H9 (cell line): ENCODE results near the gene CERS1. TPM values are rescaled to one million over a fixed set of nuclear protein-coding genes. Genes with fewer than 3 reads are reported as not detected.

ENCODE experiments used
- DNase-seq: peaks from one replicate; pipeline ENCODE4 v3.0.0-alpha.2; 2017
- H2AFZ ChIP-seq: one replicate; pipeline ENCODE4 v1.6.1; 2013; ENCODE audit warnings: mild to moderate bottlenecking, low read length, control low read depth, moderate library complexity
- H2AK5ac ChIP-seq: 2 replicates; pipeline ENCODE4 v1.6.1; 2013; ENCODE audit warnings: low read length, control low read depth, mixed read lengths; ENCODE audit not compliant: insufficient read length
- H2BK120ac ChIP-seq: one replicate; pipeline ENCODE4 v1.6.1; 2013; ENCODE audit warnings: low read depth, mild to moderate bottlenecking, low read length, control low read depth, inconsistent platforms; ENCODE audit not compliant: poor library complexity, severe bottlenecking
- H2BK12ac ChIP-seq: 2 replicates; pipeline ENCODE4 v1.6.1; 2013; ENCODE audit warnings: low read length, control low read depth, mixed read lengths, low read depth; ENCODE audit not compliant: insufficient read length
- H2BK15ac ChIP-seq: 2 replicates; pipeline ENCODE4 v1.6.1; 2013; ENCODE audit warnings: low read depth, low read length, control low read depth
- H2BK20ac ChIP-seq: one replicate; pipeline ENCODE4 v1.6.1; 2013; ENCODE audit warnings: low read depth, mild to moderate bottlenecking, low read length, control low read depth, inconsistent platforms; ENCODE audit not compliant: poor library complexity, severe bottlenecking
- H2BK5ac ChIP-seq: 2 replicates; pipeline ENCODE4 v1.6.1; 2013; ENCODE audit warnings: low read length, control low read depth, mixed read lengths; ENCODE audit not compliant: insufficient read length
- H3K14ac ChIP-seq: 2 replicates; pipeline ENCODE4 v1.6.1; 2013; ENCODE audit warnings: low read length, control low read depth; ENCODE audit not compliant: insufficient read depth
- H3K18ac ChIP-seq: 2 replicates; pipeline ENCODE4 v1.6.1; 2013; ENCODE audit warnings: low read depth, mild to moderate bottlenecking, mixed read lengths, low read length, control low read depth; ENCODE audit not compliant: insufficient read length
- H3K23ac ChIP-seq: 2 replicates; pipeline ENCODE4 v1.6.1; 2013; ENCODE audit warnings: low read length, control low read depth, mixed read lengths, low read depth; ENCODE audit not compliant: insufficient read length
- H3K23me2 ChIP-seq: 2 replicates; pipeline ENCODE4 v1.6.1; 2013; ENCODE audit warnings: low read depth, mild to moderate bottlenecking, mixed read lengths, low read length, control low read depth; ENCODE audit not compliant: insufficient read length, poor library complexity, severe bottlenecking
- H3K27ac ChIP-seq: 2 replicates; pipeline ENCODE4 v1.5.1; 2013; ENCODE audit warnings: low read length, control low read depth, mixed read lengths, low read depth; ENCODE audit not compliant: insufficient read length
- H3K27me3 ChIP-seq: 2 replicates; pipeline ENCODE4 v1.6.1; 2013; ENCODE audit warnings: low read length, control low read depth, inconsistent platforms; ENCODE audit not compliant: insufficient read depth
- H3K4ac ChIP-seq: 2 replicates; pipeline ENCODE4 v1.6.1; 2013; ENCODE audit warnings: low read depth, mild to moderate bottlenecking, control low read depth, inconsistent platforms, low read length, moderate library complexity
- H3K4me1 ChIP-seq: 2 replicates; pipeline ENCODE4 v1.6.1; 2013; ENCODE audit warnings: low read length, control low read depth, inconsistent platforms; ENCODE audit not compliant: insufficient read depth
- H3K4me2 ChIP-seq: 2 replicates; pipeline ENCODE4 v1.6.1; 2013; ENCODE audit warnings: low read length, control low read depth, mixed read lengths; ENCODE audit not compliant: insufficient read length, insufficient read depth
- H3K56ac ChIP-seq: 2 replicates; pipeline ENCODE4 v1.6.1; 2013; ENCODE audit warnings: low read depth, mild to moderate bottlenecking, mixed read lengths, low read length, control low read depth; ENCODE audit not compliant: insufficient read length
- H3K79me1 ChIP-seq: 2 replicates; pipeline ENCODE4 v1.6.1; 2013; ENCODE audit warnings: low read depth, mild to moderate bottlenecking, moderate library complexity, low read length, control low read depth, inconsistent platforms; ENCODE audit not compliant: insufficient read depth, poor library complexity, severe bottlenecking
- H3K79me2 ChIP-seq: 2 replicates; pipeline ENCODE4 v1.6.1; 2013; ENCODE audit warnings: low read length, control low read depth, inconsistent platforms; ENCODE audit not compliant: insufficient read depth
- H3K9ac ChIP-seq: 2 replicates; pipeline ENCODE4 v1.6.1; 2013; ENCODE audit warnings: low read length, control low read depth, mixed read lengths; ENCODE audit not compliant: insufficient read length; ENCODE audit errors: extremely low read depth
- H3K9me3 ChIP-seq: one replicate; pipeline ENCODE4 v1.6.1; 2013; ENCODE audit warnings: low read depth, low read length, inconsistent platforms; ENCODE audit not compliant: control insufficient read depth
- H3T11ph ChIP-seq: one replicate; pipeline ENCODE4 v1.6.1; 2013; ENCODE audit warnings: mild to moderate bottlenecking, low read length, control low read depth, inconsistent platforms
- H4K20me1 ChIP-seq: one replicate; pipeline ENCODE4 v1.6.1; 2013; ENCODE audit not compliant: control insufficient read depth, insufficient read length, insufficient read depth
- H4K5ac ChIP-seq: 2 replicates; pipeline ENCODE4 v1.6.1; 2013; ENCODE audit warnings: low read depth, mild to moderate bottlenecking, mixed read lengths, low read length, control low read depth; ENCODE audit not compliant: insufficient read length
- H4K8ac ChIP-seq: replicated peaks from 2 replicates; pipeline ENCODE4 v1.6.1; 2013; ENCODE audit warnings: low read length, control low read depth, mixed read lengths, low read depth; ENCODE audit not compliant: insufficient read length
- H4K91ac ChIP-seq: 2 replicates; pipeline ENCODE4 v1.6.1; 2013; ENCODE audit warnings: low read depth, mild to moderate bottlenecking, moderate library complexity, mixed read lengths, low read length, control low read depth; ENCODE audit not compliant: insufficient read length
- H3K27ac Mint-ChIP-seq, 3 experiments: 2 replicates in 2 of 3; 3 replicates in 1 of 3; pipeline ENCODE4 v1.8.0; 2020 to 2021; ENCODE audit warnings: mixed read lengths in 3 of 3, mild to moderate bottlenecking in 1 of 3, moderate library complexity in 1 of 3
- H3K27me3 Mint-ChIP-seq: 2 replicates; pipeline ENCODE4 v1.8.0; 2021; ENCODE audit warnings: low read depth, mild to moderate bottlenecking, moderate library complexity, mixed read lengths
- H3K36me3 Mint-ChIP-seq, 3 experiments: 2 replicates in 2 of 3; 3 replicates in 1 of 3; pipeline ENCODE4 v1.8.0; 2020 to 2021; ENCODE audit warnings: low read depth in 3 of 3, mixed read lengths in 3 of 3; ENCODE audit not compliant: insufficient read depth in 1 of 3
- H3K4me1 Mint-ChIP-seq, 2 experiments: 2 replicates each; pipeline ENCODE4 v1.8.0; 2020; ENCODE audit warnings: mixed read lengths in 2 of 2
- H3K4me3 Mint-ChIP-seq, 2 experiments: 2 replicates in 1 of 2; 3 replicates in 1 of 2; pipeline ENCODE4 v1.8.0; 2020 to 2021; ENCODE audit warnings: mild to moderate bottlenecking in 2 of 2, mixed read lengths in 2 of 2, moderate library complexity in 1 of 2
- H3K9me3 Mint-ChIP-seq, 2 experiments: 2 replicates in 1 of 2; 3 replicates in 1 of 2; pipeline ENCODE4 v1.8.0; 2020; ENCODE audit warnings: mild to moderate bottlenecking in 2 of 2, mixed read lengths in 2 of 2, moderate library complexity in 1 of 2
- CTCF ChIP-seq: fragments of 200-600 bp; sonication (generic); conservative IDR thresholded peaks from 3 replicates; pipeline ENCODE4 v1.8.0; 2021; ENCODE audit warnings: antibody characterized with exemption, mild to moderate bottlenecking
- WGBS: extraction: QIAGEN DNeasy Blood & Tissue Kit; methylation state at CpG from one replicate; pipeline ENCODE4 v1.1.7; 2013; ENCODE audit warnings: missing lambda C conversion rate, low lambda C conversion rate, mixed read lengths; ENCODE audit not compliant: insufficient read length; ENCODE audit errors: extremely low coverage; 5-methylcytosine and 5-hydroxymethylcytosine counted together
- total RNA-seq: library from RNA; stranded (reverse); gene quantifications from 2 replicates; pipeline ENCODE4 v1.2.1, GENCODE V29; 2021

CERS1 gene
- total RNA-seq, 1 experiment from 2014 or later, result 19.3 TPM

DNA sequence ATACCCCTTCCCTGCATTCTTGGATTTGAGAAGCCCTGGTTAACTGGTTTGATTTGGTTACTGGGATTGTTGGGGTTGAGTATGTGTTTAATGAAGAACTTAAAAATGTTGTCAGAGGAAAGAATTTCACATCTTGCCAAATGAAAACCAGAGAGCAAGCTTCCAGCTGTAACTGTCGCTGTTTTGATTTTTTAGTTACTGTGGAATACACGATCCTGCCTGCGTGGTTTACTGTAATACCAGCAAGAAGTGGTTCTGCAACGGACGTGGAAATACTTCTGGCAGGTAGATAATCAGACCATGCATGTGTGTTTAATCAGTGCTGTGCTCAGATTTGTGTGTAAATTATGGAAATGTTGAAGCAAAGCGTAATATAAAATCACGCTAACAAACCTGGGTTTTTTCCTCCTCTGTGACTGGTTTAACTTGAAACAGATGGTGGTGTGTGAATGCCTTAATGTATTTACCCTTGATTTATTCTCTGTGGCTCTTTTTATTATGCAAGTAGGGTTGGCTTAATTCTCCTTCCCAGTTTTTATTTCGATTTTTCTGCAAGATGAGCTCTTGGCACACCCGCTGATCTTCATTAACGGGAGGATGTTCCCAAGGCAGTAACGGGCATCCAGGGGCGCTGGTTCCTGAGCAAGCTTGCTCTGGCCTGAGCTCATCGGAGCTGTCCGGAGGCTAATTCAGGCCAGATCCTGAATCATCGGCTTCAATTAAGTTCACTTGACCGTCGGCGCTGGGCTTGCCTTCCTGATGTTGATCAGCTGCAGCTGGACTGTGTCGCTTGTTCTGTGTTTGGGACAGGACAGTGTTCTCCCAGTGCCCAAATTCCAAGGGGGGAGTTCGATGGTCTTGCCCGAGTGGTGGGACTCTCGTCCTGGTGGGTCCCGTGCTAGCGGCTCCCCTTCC, 48.2 kb downstream of the CERS1 start:
- H3K4ac ChIP-seq, result no peak overlapping the region
- no peak overlapping the region for H3K14ac ChIP-seq
- no peak overlapping the region for H2BK120ac ChIP-seq
- H2BK5ac ChIP-seq, result no peak overlapping the region
- H3K56ac ChIP-seq, result no peak overlapping the region
- Mint-ChIP-seq H3K9me3 (no peaks in the 10 kb centered on the region; a peak in 1 of 5 replicates), H3K4me1 (peaks cover 7 to 10% of the 10 kb centered on the region in 2 experiments), H3K27me3 (no peaks in the 10 kb centered on the region), H3K4me3 (no peak overlapping the region; a peak in 1 of 5 replicates), H3K27ac (no peak overlapping the region; a peak in 1 of 7 replicates), H3K36me3 (peaks cover 31 to 53% (median 53%) of the 10 kb centered on the region in 3 experiments; a peak in 6 of 7 replicates)
- H3K23ac ChIP-seq, result no peak overlapping the region
- no peak overlapping the region for H2BK15ac ChIP-seq
- H4K5ac ChIP-seq, result no peak overlapping the region
- no peaks in the 10 kb centered on the region for H3K9me3 ChIP-seq
- no peak overlapping the region for H3K18ac ChIP-seq
- H3K79me2 ChIP-seq, result peaks cover 6% of the 10 kb centered on the region; the same call in 1 of the 2 replicates
- DNase-seq, result no peak
- no peaks in the 10 kb centered on the region for H4K20me1 ChIP-seq
- H2BK12ac ChIP-seq, result no peak overlapping the region
- WGBS, result no CpG with 5 or more reads among the region's 24 CpGs
- H3K27ac ChIP-seq, result no peak overlapping the region
- H3K4me2 ChIP-seq, result no peak overlapping the region
- H3K27me3 ChIP-seq, result no peaks in the 10 kb centered on the region
- no peak overlapping the region for H2AK5ac ChIP-seq
- TF ChIP-seq CTCF, result no peak
- no peak overlapping the region for H3K9ac ChIP-seq
- H3T11ph ChIP-seq, result no peak overlapping the region
- no peak overlapping the region for H2BK20ac ChIP-seq
- H3K79me1 ChIP-seq, result peaks cover 5% of the 10 kb centered on the region
- no peaks in the 10 kb centered on the region for H3K4me1 ChIP-seq
- no peak overlapping the region for H4K91ac ChIP-seq
- H2AFZ ChIP-seq, result no peak overlapping the region
- no peaks in the 10 kb centered on the region for H3K23me2 ChIP-seq
- no peak overlapping the region for H4K8ac ChIP-seq
